ENCODE results near the gene LUZP2.

The LUZP2 gene

DNA sequence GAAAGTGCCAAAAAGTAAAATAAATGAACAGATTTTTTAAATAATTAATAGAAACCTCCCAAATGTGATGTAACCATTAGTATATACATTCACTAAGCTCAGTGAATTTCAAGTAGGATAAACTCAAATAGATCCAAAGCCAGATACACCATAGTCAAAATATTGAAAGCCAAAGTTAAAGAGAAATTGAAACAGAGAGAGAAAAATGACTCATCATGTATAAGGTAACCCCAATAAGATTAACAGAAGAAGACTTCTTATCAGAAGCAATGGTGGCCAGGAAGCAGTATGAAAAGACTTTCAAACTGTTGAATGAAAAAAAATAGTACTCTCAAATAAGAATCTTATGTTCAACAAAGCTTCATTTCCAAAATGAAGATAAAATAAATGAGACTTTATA, 70.5 kb downstream of the LUZP2 start:
- Histone ChIP-seq H3K27me3 (ENCODE audit: insufficient read depth, low read length) (no peaks in the 10 kb centered on the region), H3K4me1 (ENCODE audit: insufficient read depth, low read length) (no peaks in the 10 kb centered on the region), H3K36me3 (ENCODE audit: insufficient read depth, low read length) (no peaks in the 10 kb centered on the region), H3K9ac (ENCODE audit: low read depth, low read length) (no peak overlapping the region), H3K27ac (ENCODE audit: low read depth, low read length) (no peak overlapping the region), H3K4me3 (ENCODE audit: low read length) (no peak overlapping the region), H3K9me3 (ENCODE audit: insufficient read depth, low read depth, low read length) (no peaks in the 10 kb centered on the region)

DNA sequence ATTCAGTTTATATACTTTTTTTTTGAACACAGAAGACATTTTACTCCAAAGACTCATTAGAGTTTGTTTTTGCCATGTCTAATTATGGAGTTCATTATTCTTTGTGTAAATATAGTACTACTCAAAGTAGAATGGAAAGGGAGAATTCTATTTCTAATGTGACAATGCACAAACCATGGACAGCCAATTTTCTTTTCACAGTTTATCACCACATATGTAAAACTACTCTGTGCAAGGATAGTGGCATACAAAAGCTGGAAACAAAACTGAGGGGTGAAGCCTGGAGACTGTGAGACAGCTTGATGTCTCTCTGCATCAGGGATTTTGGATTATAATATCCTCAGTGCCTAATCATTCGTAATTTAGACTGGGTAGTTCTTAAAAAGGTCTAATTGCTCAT, 75.5 kb downstream of the LUZP2 start:
- no peak overlapping the region for H3K27ac ChIP-seq (ENCODE audit: low read depth, low read length)
- no peak overlapping the region for H3K4me3 ChIP-seq (ENCODE audit: low read length)
- 94% methylated on average over 1 of the region's 1 CpG for WGBS
- no peaks in the 10 kb centered on the region for H3K4me1 ChIP-seq (ENCODE audit: insufficient read depth, low read length)
- no peaks in the 10 kb centered on the region for H3K27me3 ChIP-seq (ENCODE audit: insufficient read depth, low read length)
- no peaks in the 10 kb centered on the region for H3K36me3 ChIP-seq (ENCODE audit: insufficient read depth, low read length)
- no peaks in the 10 kb centered on the region for H3K9me3 ChIP-seq (ENCODE audit: insufficient read depth, low read depth, low read length)
- no peak overlapping the region for H3K9ac ChIP-seq (ENCODE audit: low read depth, low read length)

DNA sequence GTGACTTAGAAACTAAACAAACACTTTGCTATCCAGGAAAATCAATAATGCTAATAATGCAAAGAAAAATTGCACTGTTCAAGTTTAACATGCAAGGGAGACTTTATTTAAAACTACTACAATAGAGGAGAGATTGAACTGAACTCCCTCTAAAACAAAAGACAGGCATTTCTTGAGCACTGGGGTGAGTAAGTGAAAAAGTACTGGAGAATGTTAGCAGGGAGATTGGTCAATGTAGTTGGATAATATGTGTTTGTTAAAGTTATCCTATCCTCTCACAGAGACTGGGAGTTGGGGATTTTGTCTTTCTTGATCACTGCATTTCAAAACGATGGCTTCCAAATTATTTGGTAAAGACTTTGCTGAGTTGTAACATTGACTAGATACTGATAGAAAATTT, 77.6 kb downstream of the LUZP2 start:
- Histone ChIP-seq H3K27me3 (ENCODE audit: insufficient read depth, low read length) (no peaks in the 10 kb centered on the region), H3K4me1 (ENCODE audit: insufficient read depth, low read length) (no peaks in the 10 kb centered on the region), H3K4me3 (ENCODE audit: low read length) (no peak overlapping the region), H3K9me3 (ENCODE audit: insufficient read depth, low read depth, low read length) (no peaks in the 10 kb centered on the region), H3K27ac (ENCODE audit: low read depth, low read length) (no peak overlapping the region), H3K9ac (ENCODE audit: low read depth, low read length) (no peak overlapping the region), H3K36me3 (ENCODE audit: insufficient read depth, low read length) (no peaks in the 10 kb centered on the region)
- 100% methylated on average over 1 of the region's 1 CpG for WGBS

DNA sequence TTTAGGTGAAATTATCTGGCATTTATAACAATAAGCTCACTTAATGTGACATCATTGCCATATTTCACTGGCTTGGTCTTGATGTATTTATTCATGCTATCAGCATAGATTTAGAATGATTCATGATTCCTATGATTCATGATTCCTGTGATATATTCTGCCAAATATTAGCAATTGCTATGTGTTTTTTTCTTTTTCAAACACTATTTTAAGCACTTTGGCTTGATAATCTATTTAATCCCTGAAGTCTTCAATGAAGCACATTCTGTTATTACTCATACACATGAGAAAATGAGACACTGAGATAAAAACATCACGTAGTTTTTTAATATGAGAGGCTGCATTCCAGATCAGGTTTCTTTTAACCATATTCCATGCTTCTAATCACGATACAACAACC, 78.5 kb downstream of the LUZP2 start:
- Histone ChIP-seq H3K9ac (ENCODE audit: low read depth, low read length) (no peak overlapping the region), H3K4me3 (ENCODE audit: low read length) (no peak overlapping the region), H3K9me3 (ENCODE audit: insufficient read depth, low read depth, low read length) (no peaks in the 10 kb centered on the region), H3K27me3 (ENCODE audit: insufficient read depth, low read length) (no peaks in the 10 kb centered on the region), H3K27ac (ENCODE audit: low read depth, low read length) (no peak overlapping the region), H3K4me1 (ENCODE audit: insufficient read depth, low read length) (no peaks in the 10 kb centered on the region), H3K36me3 (ENCODE audit: insufficient read depth, low read length) (no peaks in the 10 kb centered on the region)
- WGBS, result 90% methylated on average over 2 of the region's 2 CpGs

DNA sequence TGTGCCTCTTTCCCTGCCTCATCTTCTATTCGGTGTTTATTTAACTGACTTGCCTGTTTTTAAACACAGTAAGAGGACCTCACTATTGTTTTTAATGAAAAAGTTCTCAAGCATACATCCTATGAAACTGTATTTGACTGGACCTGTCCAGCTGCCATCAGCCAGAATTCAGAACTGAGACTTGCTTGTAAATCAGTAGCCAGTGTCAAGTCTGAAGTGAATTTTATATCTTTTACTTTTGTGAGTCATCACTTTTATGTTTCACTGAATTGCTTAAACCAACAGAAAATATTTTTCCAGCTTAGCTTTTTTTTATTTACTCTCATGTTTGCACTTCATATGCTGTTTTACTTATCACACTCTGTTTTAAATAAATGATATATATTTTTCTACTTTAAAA, 88.3 kb downstream of the LUZP2 start:
- no peaks in the 10 kb centered on the region for H3K9me3 ChIP-seq (ENCODE audit: insufficient read depth, low read depth, low read length)
- WGBS, result 92% methylated on average over 1 of the region's 1 CpG
- no peaks in the 10 kb centered on the region for H3K36me3 ChIP-seq (ENCODE audit: insufficient read depth, low read length)
- no peak overlapping the region for H3K4me3 ChIP-seq (ENCODE audit: low read length)
- H3K9ac ChIP-seq (ENCODE audit: low read depth, low read length), result no peak overlapping the region
- H3K27me3 ChIP-seq (ENCODE audit: insufficient read depth, low read length), result no peaks in the 10 kb centered on the region
- no peak overlapping the region for H3K27ac ChIP-seq (ENCODE audit: low read depth, low read length)
- H3K4me1 ChIP-seq (ENCODE audit: insufficient read depth, low read length), result no peaks in the 10 kb centered on the region

DNA sequence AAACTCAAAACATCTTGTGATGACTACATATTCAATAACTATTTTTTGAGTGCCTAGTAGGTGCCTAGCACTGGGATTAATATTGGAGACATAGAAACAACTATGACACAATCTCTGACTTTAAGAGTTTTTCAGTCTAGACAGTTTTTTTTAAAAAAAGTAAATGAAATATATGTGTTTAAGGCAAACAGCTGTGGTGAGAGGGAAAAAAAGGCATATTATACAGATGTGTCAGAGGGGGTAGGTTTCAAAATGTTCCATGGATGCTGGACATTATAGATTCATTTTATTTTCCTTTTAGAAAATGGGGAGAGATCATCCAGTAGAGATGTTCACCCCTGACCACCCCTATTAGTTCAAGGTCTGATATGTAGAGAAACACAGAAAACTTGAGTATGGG, 90.8 kb downstream of the LUZP2 start:
- H3K9ac ChIP-seq (ENCODE audit: low read depth, low read length), result no peak overlapping the region
- no peak overlapping the region for H3K4me3 ChIP-seq (ENCODE audit: low read length)
- H3K27ac ChIP-seq (ENCODE audit: low read depth, low read length), result no peak overlapping the region
- H3K36me3 ChIP-seq (ENCODE audit: insufficient read depth, low read length), result no peaks in the 10 kb centered on the region
- H3K4me1 ChIP-seq (ENCODE audit: insufficient read depth, low read length), result no peaks in the 10 kb centered on the region
- no peaks in the 10 kb centered on the region for H3K27me3 ChIP-seq (ENCODE audit: insufficient read depth, low read length)
- H3K9me3 ChIP-seq (ENCODE audit: insufficient read depth, low read depth, low read length), result no peaks in the 10 kb centered on the region

DNA sequence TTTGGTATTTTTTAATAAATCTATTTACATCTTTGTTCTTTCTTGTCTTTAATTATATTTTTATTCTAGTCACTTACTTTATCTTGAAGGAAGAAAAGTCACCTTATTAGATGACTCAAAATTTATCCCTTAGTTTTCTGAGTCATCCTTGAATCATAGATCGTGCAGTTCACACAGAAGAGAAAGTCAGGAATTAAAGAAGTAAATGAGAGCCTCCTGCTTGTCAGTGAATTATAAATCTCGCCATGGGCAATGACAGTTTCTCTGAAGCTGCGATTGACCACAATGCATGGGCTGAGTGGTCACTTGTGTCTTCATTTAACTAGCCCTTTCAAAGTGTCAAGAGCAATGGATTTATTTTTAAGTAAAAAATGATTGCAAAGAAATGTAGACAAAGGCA, 91.2 kb downstream of the LUZP2 start:
- H3K27me3 ChIP-seq (ENCODE audit: insufficient read depth, low read length), result no peaks in the 10 kb centered on the region
- no peaks in the 10 kb centered on the region for H3K9me3 ChIP-seq (ENCODE audit: insufficient read depth, low read depth, low read length)
- no peaks in the 10 kb centered on the region for H3K4me1 ChIP-seq (ENCODE audit: insufficient read depth, low read length)
- WGBS, result 88% methylated on average over 3 of the region's 3 CpGs
- H3K27ac ChIP-seq (ENCODE audit: low read depth, low read length), result no peak overlapping the region
- no peak overlapping the region for H3K9ac ChIP-seq (ENCODE audit: low read depth, low read length)
- H3K36me3 ChIP-seq (ENCODE audit: insufficient read depth, low read length), result no peaks in the 10 kb centered on the region
- H3K4me3 ChIP-seq (ENCODE audit: low read length), result no peak overlapping the region

DNA sequence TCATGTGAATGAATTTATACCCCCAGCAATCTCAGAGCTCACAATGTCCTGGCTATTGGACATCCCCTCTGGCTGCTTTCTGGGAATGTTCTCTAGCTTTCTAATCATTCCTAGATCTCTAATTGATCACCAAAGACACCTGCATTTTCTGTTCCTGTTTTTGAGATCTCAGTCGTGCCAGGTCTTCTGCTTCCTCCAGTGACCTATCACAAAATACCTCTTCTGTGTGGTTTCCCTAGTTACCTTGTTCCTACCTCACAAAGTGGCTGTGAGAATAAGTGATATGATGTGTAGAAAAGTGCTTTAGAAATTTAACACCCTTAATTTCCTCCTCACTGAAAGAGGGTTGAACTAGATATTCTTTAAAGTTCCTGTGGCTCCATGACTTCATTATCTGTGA, 92.2 kb downstream of the LUZP2 start:
- no peak overlapping the region for H3K4me3 ChIP-seq (ENCODE audit: low read length)
- H3K9ac ChIP-seq (ENCODE audit: low read depth, low read length), result no peak overlapping the region
- 85% methylated on average over 1 of the region's 1 CpG for WGBS
- H3K36me3 ChIP-seq (ENCODE audit: insufficient read depth, low read length), result no peaks in the 10 kb centered on the region
- H3K9me3 ChIP-seq (ENCODE audit: insufficient read depth, low read depth, low read length), result no peaks in the 10 kb centered on the region
- no peak overlapping the region for H3K27ac ChIP-seq (ENCODE audit: low read depth, low read length)
- H3K27me3 ChIP-seq (ENCODE audit: insufficient read depth, low read length), result no peaks in the 10 kb centered on the region
- no peaks in the 10 kb centered on the region for H3K4me1 ChIP-seq (ENCODE audit: insufficient read depth, low read length)

DNA sequence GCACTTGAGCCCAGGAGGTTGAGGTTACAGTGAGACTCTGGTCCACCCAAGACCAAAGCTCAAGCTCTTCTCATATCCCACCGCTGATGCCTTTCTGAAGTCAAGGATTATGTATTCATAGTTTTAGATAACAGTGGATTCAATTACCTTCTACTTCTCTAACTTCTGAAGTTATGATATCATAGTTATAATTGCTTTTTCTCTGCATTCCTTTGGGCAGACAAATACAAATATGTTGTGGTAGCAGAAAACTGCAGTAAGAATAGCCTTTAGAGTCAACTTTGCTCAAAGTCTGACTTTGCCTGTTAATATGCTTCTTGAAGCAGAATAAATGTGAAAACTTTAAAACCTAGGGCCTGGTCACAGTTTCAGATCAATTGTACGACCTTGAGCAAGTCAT, 94.4 kb downstream of the LUZP2 start:
- no peak overlapping the region for H3K4me3 ChIP-seq (ENCODE audit: low read length)
- H3K27ac ChIP-seq (ENCODE audit: low read depth, low read length), result no peak overlapping the region
- H3K27me3 ChIP-seq (ENCODE audit: insufficient read depth, low read length), result no peaks in the 10 kb centered on the region
- H3K36me3 ChIP-seq (ENCODE audit: insufficient read depth, low read length), result no peaks in the 10 kb centered on the region
- H3K9ac ChIP-seq (ENCODE audit: low read depth, low read length), result no peak overlapping the region
- no peaks in the 10 kb centered on the region for H3K9me3 ChIP-seq (ENCODE audit: insufficient read depth, low read depth, low read length)
- H3K4me1 ChIP-seq (ENCODE audit: insufficient read depth, low read length), result no peaks in the 10 kb centered on the region
- WGBS, result 92% methylated on average over 1 of the region's 2 CpGs

DNA sequence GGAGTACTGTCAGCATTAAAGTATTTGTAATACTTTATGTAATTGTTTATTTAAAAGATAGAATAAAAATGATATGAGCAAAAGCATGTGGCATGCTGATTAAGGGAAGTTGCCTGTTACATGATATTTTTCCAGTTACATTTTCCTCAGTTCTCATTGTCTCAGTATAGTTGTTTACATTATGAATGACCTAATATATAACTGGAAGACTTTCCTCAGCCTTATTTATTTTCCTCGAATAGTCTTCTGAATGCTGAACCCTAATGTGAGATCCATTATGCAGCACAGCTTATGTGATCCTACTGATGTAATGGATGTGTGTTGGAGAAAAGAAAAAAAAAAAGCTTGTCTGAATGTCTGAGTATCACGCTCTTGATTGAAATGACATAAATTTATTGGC, 95.5 kb downstream of the LUZP2 start:
- WGBS, result 97% methylated on average over 2 of the region's 2 CpGs

DNA sequence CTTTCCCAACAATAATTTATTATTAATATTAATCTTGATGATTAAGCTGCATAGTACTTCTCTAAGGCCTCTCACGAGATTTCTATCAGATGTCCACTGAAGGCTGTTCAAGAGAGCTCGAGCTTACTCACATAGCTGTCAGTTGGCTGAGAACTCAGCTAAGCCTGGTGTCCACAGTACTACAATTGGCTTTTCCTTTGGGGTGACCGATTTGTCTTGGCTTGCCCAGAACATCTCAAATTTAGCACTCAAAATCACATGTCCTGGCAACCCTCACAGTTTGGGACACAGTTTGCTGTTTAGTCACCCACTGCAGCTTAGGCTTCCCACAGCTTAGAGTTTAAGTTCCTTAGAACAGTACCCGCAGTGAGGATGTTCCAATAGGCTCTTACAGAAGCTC, 96.5 kb downstream of the LUZP2 start:
- H3K9ac ChIP-seq (ENCODE audit: low read depth, low read length), result no peak overlapping the region
- no peaks in the 10 kb centered on the region for H3K36me3 ChIP-seq (ENCODE audit: insufficient read depth, low read length)
- no peak overlapping the region for H3K27ac ChIP-seq (ENCODE audit: low read depth, low read length)
- H3K27me3 ChIP-seq (ENCODE audit: insufficient read depth, low read length), result no peaks in the 10 kb centered on the region
- no peak overlapping the region for H3K4me3 ChIP-seq (ENCODE audit: low read length)
- 94% methylated on average over 4 of the region's 4 CpGs for WGBS
- no peaks in the 10 kb centered on the region for H3K9me3 ChIP-seq (ENCODE audit: insufficient read depth, low read depth, low read length)
- H3K4me1 ChIP-seq (ENCODE audit: insufficient read depth, low read length), result no peaks in the 10 kb centered on the region

More for the DNA sequence above, 95.5 kb downstream of the LUZP2 start:
- no peaks in the 10 kb centered on the region for H3K4me1 ChIP-seq (ENCODE audit: insufficient read depth, low read length)
- H3K36me3 ChIP-seq (ENCODE audit: insufficient read depth, low read length), result no peaks in the 10 kb centered on the region
- no peak overlapping the region for H3K4me3 ChIP-seq (ENCODE audit: low read length)
- H3K27me3 ChIP-seq (ENCODE audit: insufficient read depth, low read length), result no peaks in the 10 kb centered on the region
- H3K27ac ChIP-seq (ENCODE audit: low read depth, low read length), result no peak overlapping the region
- no peak overlapping the region for H3K9ac ChIP-seq (ENCODE audit: low read depth, low read length)
- H3K9me3 ChIP-seq (ENCODE audit: insufficient read depth, low read depth, low read length), result no peaks in the 10 kb centered on the region

DNA sequence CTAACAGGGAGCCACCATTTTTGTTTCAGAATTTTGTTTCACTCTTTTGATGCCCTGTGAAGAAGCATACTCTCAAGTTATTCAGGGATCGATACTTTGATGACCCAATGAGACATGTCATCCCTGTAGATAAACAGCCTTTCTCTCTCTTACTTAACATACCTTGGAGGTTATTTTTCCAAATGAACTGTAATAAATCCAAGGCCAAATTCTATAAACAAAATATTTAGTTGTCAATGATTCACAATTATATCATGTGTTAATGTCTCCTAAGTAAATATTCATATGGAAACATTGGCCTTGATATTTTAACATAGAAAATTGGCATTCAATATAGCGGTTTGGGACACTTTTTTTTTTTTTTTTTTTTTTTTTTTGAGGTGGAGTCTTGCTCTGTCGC, 97.5 kb downstream of the LUZP2 start:
- over 99% methylated on average over 3 of the region's 3 CpGs for WGBS
- no peaks in the 10 kb centered on the region for H3K4me1 ChIP-seq (ENCODE audit: insufficient read depth, low read length)
- H3K27me3 ChIP-seq (ENCODE audit: insufficient read depth, low read length), result no peaks in the 10 kb centered on the region
- no peaks in the 10 kb centered on the region for H3K9me3 ChIP-seq (ENCODE audit: insufficient read depth, low read depth, low read length)
- H3K36me3 ChIP-seq (ENCODE audit: insufficient read depth, low read length), result no peaks in the 10 kb centered on the region
- no peak overlapping the region for H3K27ac ChIP-seq (ENCODE audit: low read depth, low read length)
- H3K4me3 ChIP-seq (ENCODE audit: low read length), result no peak overlapping the region
- no peak overlapping the region for H3K9ac ChIP-seq (ENCODE audit: low read depth, low read length)
